Activated naive CD4-positive, alpha-beta T cell treated with anti-CD3 and anti-CD28 coated beads, Interleukin-2, amount 50 U/mL, for 24 hours (primary cell): ENCODE measurements around the gene ZNF90.
"Not testable (repeated sequence)": the region's sequence is repeated elsewhere in the genome, so short reads cannot be mapped to it uniquely, and the experiment has no call there.

Experiments used
- H3K27ac Mint-ChIP-seq: one replicate; pipeline ENCODE4 v1.8.0; 2021; ENCODE audit warnings: mild to moderate bottlenecking, mixed read lengths
- H3K27me3 Mint-ChIP-seq: one replicate; pipeline ENCODE4 v1.8.0; 2021; ENCODE audit warnings: mixed read lengths
- H3K36me3 Mint-ChIP-seq: one replicate; pipeline ENCODE4 v1.8.0; 2021; ENCODE audit warnings: mixed read lengths
- H3K4me1 Mint-ChIP-seq: one replicate; pipeline ENCODE4 v1.8.0; 2021; ENCODE audit warnings: mixed read lengths
- H3K4me3 Mint-ChIP-seq: one replicate; pipeline ENCODE4 v1.8.0; 2021; ENCODE audit warnings: mild to moderate bottlenecking, mixed read lengths
- H3K9me3 Mint-ChIP-seq: one replicate; pipeline ENCODE4 v1.8.0; 2021; ENCODE audit warnings: mixed read lengths

ZNF90 gene

GRCh38 chr19:20078581-20079031, 806 bp downstream of the ZNF90 start:
- Mint-ChIP-seq H3K4me1 (peaks cover 10% of the 10 kb centered on the region), H3K27ac (no peak overlapping the region)

GRCh38 chr19:20079476-20079875, 1.7 kb downstream of the ZNF90 start:
- peaks cover 15% of the 10 kb centered on the region for H3K36me3 Mint-ChIP-seq
- peak overlapping the region; percentile 41 for H3K4me3 Mint-ChIP-seq
- H3K9me3 Mint-ChIP-seq, result peaks cover 7% of the 10 kb centered on the region
- no peaks in the 10 kb centered on the region for H3K27me3 Mint-ChIP-seq
- H3K27ac Mint-ChIP-seq, result no peak overlapping the region
- H3K4me1 Mint-ChIP-seq, result peaks cover 10% of the 10 kb centered on the region

More at GRCh38 chr19:20078581-20079031, 806 bp downstream of the ZNF90 start:
- H3K4me3 Mint-ChIP-seq, result peak overlapping the region; percentile 88
- H3K27me3 Mint-ChIP-seq, result no peaks in the 10 kb centered on the region
- H3K36me3 Mint-ChIP-seq, result peaks cover 13% of the 10 kb centered on the region
- H3K9me3 Mint-ChIP-seq, result peaks cover 7% of the 10 kb centered on the region

- Mint-ChIP-seq H3K9me3 (peaks cover 7% of the 10 kb centered on the region), H3K4me3 (no peak overlapping the region), H3K27ac (no peak overlapping the region), H3K4me1 (peaks cover 10% of the 10 kb centered on the region), H3K27me3 (no peaks in the 10 kb centered on the region), H3K36me3 (peaks cover 15% of the 10 kb centered on the region)
Measured at GRCh38 chr19:20080656-20081055, 2.9 kb downstream of the ZNF90 start.

- not testable (repeated sequence) for H3K9me3 Mint-ChIP-seq, H3K27ac Mint-ChIP-seq, H3K27me3 Mint-ChIP-seq, H3K4me3 Mint-ChIP-seq
- Mint-ChIP-seq H3K36me3 (peaks cover 17% of the 10 kb centered on the region), H3K4me1 (peaks cover 10% of the 10 kb centered on the region)
Measured at GRCh38 chr19:20082232-20082833, 4.5 kb downstream of the ZNF90 start.

- peaks cover 20% of the 10 kb centered on the region for H3K36me3 Mint-ChIP-seq
- not testable (repeated sequence) for H3K9me3 Mint-ChIP-seq, H3K4me1 Mint-ChIP-seq, H3K27me3 Mint-ChIP-seq, H3K27ac Mint-ChIP-seq, H3K4me3 Mint-ChIP-seq
Measured at GRCh38 chr19:20082876-20083275, 5.1 kb downstream of the ZNF90 start.

GRCh38 chr19:20102097-20102496, 24.3 kb downstream of the ZNF90 start:
- peaks cover 55% of the 10 kb centered on the region for H3K36me3 Mint-ChIP-seq
- H3K4me1 Mint-ChIP-seq, result no peaks in the 10 kb centered on the region
- no peak overlapping the region for H3K4me3 Mint-ChIP-seq
- no peaks in the 10 kb centered on the region for H3K27me3 Mint-ChIP-seq
- H3K9me3 Mint-ChIP-seq, result peaks cover 23% of the 10 kb centered on the region
- no peak overlapping the region for H3K27ac Mint-ChIP-seq

- H3K9me3 Mint-ChIP-seq, result peaks cover 14% of the 10 kb centered on the region
- no peaks in the 10 kb centered on the region for H3K27me3 Mint-ChIP-seq
- H3K4me1 Mint-ChIP-seq, result no peaks in the 10 kb centered on the region
- H3K4me3 Mint-ChIP-seq, result no peak overlapping the region
- no peak overlapping the region for H3K27ac Mint-ChIP-seq
- H3K36me3 Mint-ChIP-seq, result peaks cover 55% of the 10 kb centered on the region
Measured at GRCh38 chr19:20103091-20103740, 25.4 kb downstream of the ZNF90 start.

- Mint-ChIP-seq H3K4me1 (no peaks in the 10 kb centered on the region), H3K4me3 (no peak overlapping the region), H3K27ac (no peak overlapping the region), H3K36me3 (peaks cover 43% of the 10 kb centered on the region), H3K9me3 (peaks cover 6% of the 10 kb centered on the region), H3K27me3 (no peaks in the 10 kb centered on the region)
Measured at GRCh38 chr19:20107301-20107700, 29.5 kb downstream of the ZNF90 start.

GRCh38 chr19:20118064-20118839, 40.5 kb downstream of the ZNF90 start:
- Mint-ChIP-seq H3K9me3 (peaks cover 17% of the 10 kb centered on the region), H3K36me3 (peaks cover 41% of the 10 kb centered on the region)
- H3K27ac Mint-ChIP-seq, H3K4me1 Mint-ChIP-seq, H3K27me3 Mint-ChIP-seq, H3K4me3 Mint-ChIP-seq: not testable (repeated sequence)

GRCh38 chr19:20124879-20125278, 47.1 kb downstream of the ZNF90 start:
- peaks cover 34% of the 10 kb centered on the region for H3K36me3 Mint-ChIP-seq
- H3K27ac Mint-ChIP-seq, result no peak overlapping the region
- no peak overlapping the region for H3K4me3 Mint-ChIP-seq
- H3K27me3 Mint-ChIP-seq, result no peaks in the 10 kb centered on the region
- H3K9me3 Mint-ChIP-seq, result peaks cover 12% of the 10 kb centered on the region
- no peaks in the 10 kb centered on the region for H3K4me1 Mint-ChIP-seq

- not testable (repeated sequence) for H3K27ac Mint-ChIP-seq, H3K9me3 Mint-ChIP-seq, H3K4me1 Mint-ChIP-seq, H3K36me3 Mint-ChIP-seq, H3K4me3 Mint-ChIP-seq, H3K27me3 Mint-ChIP-seq
Measured at GRCh38 chr19:20132933-20133332, 55.1 kb downstream of the ZNF90 start.

GRCh38 chr19:20137714-20138113, 59.9 kb downstream of the ZNF90 start:
- H3K9me3 Mint-ChIP-seq, H3K27me3 Mint-ChIP-seq, H3K4me1 Mint-ChIP-seq, H3K27ac Mint-ChIP-seq, H3K4me3 Mint-ChIP-seq, H3K36me3 Mint-ChIP-seq: not testable (repeated sequence)

- peaks cover 2% of the 10 kb centered on the region for H3K27me3 Mint-ChIP-seq
- no peak overlapping the region for H3K4me3 Mint-ChIP-seq
- no peak overlapping the region for H3K27ac Mint-ChIP-seq
- H3K9me3 Mint-ChIP-seq, result peaks cover 16% of the 10 kb centered on the region
- H3K4me1 Mint-ChIP-seq, result no peaks in the 10 kb centered on the region
- peaks cover 2% of the 10 kb centered on the region for H3K36me3 Mint-ChIP-seq
Measured at GRCh38 chr19:20151617-20152145, 73.9 kb downstream of the ZNF90 start.

GRCh38 chr19:20152506-20152905, 74.7 kb downstream of the ZNF90 start:
- peaks cover 16% of the 10 kb centered on the region for H3K9me3 Mint-ChIP-seq
- H3K4me1 Mint-ChIP-seq, H3K4me3 Mint-ChIP-seq, H3K27me3 Mint-ChIP-seq, H3K36me3 Mint-ChIP-seq, H3K27ac Mint-ChIP-seq: not testable (repeated sequence)

- Mint-ChIP-seq H3K4me3 (no peak overlapping the region), H3K27ac (no peak overlapping the region), H3K4me1 (no peaks in the 10 kb centered on the region), H3K9me3 (peaks cover 18% of the 10 kb centered on the region), H3K27me3 (peaks cover 2% of the 10 kb centered on the region), H3K36me3 (peaks cover 2% of the 10 kb centered on the region)
Measured at GRCh38 chr19:20153281-20153680, 75.5 kb downstream of the ZNF90 start.

- Mint-ChIP-seq H3K36me3 (peaks cover 2% of the 10 kb centered on the region), H3K27ac (no peak overlapping the region)
Measured at GRCh38 chr19:20154636-20155035, 76.8 kb downstream of the ZNF90 start.

More at GRCh38 chr19:20154636-20155035, 76.8 kb downstream of the ZNF90 start:
- Mint-ChIP-seq H3K4me1 (no peaks in the 10 kb centered on the region), H3K9me3 (peaks cover 31% of the 10 kb centered on the region), H3K4me3 (no peak overlapping the region), H3K27me3 (peaks cover 2% of the 10 kb centered on the region)
